GM19397 (cell line): ENCODE results near the gene SLC35E3.

Source experiments
- ATAC-seq: cut with Tn5 transposase; IDR thresholded peaks from one replicate; pipeline ENCODE4 v1.9.1; 2021; ENCODE audit warnings: mild to moderate bottlenecking, moderate library complexity; ENCODE audit not compliant: unreplicated experiment

The SLC35E3 gene

DNA sequence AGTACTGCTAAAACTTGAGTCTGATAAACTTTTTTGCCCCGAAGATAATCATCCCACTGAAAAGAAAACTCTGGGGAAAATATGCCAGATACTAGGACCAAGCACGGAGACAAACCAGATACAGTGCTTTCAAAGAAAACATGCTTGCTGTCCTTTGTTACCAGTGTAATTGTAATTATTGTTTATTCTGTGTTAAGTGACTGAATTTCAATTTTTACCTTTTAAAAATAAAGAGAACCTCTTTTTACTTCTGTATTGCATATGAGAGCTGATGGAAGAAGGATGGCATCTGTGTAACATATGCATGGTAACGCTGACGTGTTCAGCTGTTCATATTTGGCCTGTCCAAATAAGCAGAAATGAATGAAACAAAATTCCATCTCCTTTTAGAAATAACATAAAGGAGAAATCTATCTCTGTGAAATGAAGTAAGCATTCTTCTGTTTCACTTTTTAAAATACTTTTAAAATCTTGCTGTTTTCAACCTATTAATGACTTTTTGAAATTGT is 22.5 kb downstream of the SLC35E3 start:
- no peak for ATAC-seq

DNA sequence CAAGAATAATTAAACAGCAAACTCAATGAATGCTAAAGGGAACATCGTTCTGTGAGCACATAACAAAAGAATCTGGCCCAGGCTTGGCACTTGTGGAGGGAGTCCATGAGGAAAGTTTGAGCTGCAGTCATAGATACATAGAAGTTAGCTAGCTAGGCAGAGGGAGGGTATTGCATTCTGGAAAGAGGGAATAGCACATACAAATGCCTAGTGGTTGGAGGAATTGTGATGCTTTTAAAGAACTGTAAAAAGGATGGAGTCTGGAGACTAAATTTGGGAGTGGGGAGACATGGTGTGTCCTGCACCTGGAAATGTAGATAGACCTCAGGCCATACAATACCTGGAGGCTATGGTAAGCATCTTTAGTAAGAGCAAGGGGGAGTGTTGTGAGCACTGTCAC is 24.0 kb downstream of the SLC35E3 start:
- no peak for ATAC-seq

DNA sequence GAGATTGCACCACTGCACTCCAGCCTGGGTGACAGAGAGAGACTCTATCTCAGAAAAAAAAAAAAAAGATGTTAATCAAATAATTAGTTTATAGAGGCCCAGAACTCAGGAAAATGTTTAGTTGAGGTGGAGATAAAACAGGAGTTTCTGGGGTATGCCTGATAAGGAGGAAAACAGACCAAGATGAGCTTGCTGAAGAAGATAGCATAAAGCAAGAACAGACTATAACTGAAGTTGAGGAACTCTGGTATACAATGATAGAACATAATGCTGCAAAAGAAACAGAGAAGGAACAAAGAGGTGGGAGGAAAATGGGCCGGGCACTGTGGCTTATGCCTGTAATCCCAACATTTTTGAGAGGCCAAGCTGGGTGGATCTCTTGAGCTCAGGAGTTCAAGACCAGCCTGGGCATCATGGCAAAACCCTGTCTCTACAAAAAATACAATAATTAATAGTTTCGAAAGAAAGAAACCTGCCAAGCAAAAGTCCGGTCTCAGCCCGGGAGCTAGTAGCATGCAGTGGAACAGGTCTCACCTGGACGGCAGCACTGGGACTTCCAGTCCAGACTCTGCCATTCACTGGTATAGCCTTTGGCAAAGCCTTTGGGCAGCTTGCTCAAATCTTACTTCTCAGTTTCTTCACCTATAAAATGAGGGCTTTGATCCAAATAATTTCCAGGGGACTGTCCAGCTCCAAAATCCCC is 25.4 kb downstream of the SLC35E3 start:
- no peak for ATAC-seq

DNA sequence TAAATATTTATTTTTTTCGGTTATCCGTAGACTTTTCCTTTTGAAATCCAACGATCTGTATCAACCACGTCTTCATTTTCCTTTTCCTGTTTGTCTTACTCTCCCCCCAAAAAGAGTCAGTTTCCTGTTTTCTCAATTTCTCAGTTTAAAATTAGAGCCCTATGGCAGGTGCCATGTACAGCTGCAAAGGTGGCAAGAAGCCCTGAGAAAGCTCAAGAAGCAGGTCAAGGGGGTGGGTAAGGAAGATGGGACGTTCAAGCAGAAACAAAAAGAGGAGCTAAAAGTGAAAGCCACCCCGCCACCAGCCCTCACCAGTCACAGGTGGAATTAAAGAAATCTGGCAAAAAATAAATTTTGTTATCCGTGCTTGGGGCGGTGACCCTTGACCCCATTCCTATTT is 26.7 kb downstream of the SLC35E3 start:
- peak; percentile 70 for ATAC-seq

DNA sequence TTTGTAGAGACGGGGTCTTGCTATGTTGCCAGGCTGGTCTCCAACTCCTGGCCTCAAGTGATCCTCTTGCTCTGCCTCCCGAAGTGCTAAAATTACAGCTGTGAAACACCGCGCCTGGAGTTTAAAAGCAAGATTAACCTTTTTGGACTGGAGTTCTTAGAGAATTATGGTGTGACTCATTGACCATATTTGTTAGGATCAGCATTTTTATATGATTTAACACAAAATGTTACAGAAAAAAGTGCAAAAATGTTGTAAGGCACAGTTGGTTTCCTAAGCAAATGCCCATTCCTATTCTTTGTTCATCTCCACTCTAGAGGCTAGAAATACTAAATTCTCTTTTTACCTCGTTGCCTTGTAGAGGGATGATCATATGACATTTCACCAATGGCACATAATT is 27.6 kb downstream of the SLC35E3 start:
- ATAC-seq = no peak

DNA sequence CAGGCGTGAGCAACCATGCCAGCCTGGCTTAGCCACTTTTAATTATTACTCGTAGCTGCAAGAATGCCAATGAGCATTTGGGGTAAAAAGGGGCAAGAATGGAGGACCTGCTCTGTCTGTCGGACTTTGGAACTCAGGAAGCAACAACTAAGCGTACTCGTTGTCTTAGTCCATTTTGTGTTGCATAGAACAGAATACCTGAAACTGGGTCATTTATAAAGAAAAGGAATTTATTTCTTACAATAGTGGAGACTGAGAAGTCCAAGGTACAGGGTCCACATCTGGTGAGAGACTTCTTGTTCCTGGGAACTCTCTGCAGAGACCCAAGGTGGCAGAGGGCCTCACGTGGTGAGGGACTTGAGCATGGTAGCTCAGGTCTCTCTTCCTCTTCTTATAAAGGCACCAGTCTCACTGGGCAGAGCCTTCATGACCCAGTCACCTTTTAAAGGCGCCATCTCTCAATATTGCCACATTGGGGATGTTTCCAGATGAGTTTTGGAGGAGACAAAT is 29.2 kb downstream of the SLC35E3 start:
- ATAC-seq = no peak

DNA sequence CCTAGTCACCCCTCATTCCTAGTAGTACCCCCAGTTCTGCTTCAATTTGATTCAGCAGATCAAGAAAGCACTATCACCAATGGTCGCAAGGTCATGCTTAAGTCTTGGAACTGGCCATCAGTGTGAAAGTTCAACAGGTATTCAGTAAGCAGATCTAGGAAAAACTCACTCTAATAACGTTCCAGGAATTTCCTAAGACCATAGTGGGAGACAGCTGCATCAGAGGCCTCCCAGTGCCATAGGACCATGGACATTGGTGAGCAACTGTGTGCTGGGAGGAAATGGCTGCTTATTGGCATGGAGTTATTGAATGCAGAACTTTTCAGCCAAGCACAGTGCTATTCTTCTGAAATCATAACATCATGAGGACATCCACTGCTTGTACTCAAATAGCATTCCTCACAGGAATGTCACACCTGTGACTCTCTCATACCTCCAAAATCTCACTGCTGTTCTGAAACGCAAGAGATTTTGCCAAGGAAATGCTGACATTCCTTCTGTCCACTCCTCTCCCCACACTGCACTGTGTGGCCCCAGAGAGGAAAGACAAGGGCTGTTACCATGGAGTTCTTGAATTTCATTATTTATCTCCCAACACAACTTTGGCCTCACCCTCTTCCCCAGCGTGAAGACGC is 31.1 kb downstream of the SLC35E3 start:
- ATAC-seq = no peak

DNA sequence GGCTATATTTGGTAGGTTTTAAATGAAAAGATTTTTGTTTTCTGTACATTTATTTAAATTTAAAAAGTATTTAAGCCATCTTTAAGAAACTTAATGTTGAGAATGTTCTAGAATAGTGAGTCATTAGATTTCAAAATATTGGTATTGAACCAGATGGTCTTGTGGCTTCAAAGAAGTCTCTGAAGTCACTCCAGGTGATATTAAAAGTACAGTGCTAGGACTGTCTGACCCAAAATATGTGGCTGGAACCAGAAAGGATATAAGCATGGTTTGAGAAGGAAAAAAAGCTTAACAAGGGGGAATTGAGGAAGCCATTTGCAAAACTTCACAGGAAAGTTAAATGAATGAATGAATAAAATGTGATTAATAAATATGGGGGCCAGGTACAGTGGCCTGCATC is 33.3 kb downstream of the SLC35E3 start:
- no peak for ATAC-seq

DNA sequence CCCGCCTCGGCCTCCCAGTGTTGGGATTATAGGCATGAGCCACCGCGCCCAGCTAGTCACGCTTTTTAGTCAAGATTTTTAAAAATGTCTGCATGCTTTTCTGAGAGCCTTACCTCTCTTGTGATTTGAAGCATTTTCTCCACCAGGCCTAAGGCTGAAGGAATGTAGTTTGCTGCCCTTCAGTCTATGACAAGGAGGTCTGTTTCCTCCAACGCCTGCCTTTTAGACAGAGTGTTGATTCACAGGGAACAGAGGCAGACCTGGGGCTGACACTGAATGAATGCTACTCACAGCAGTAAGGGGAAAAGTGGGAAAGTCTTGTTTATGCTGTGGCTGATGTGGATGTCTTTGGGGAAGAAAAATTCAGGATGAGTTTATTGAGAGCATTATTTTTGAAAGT is 34.8 kb downstream of the SLC35E3 start:
- no peak for ATAC-seq

DNA sequence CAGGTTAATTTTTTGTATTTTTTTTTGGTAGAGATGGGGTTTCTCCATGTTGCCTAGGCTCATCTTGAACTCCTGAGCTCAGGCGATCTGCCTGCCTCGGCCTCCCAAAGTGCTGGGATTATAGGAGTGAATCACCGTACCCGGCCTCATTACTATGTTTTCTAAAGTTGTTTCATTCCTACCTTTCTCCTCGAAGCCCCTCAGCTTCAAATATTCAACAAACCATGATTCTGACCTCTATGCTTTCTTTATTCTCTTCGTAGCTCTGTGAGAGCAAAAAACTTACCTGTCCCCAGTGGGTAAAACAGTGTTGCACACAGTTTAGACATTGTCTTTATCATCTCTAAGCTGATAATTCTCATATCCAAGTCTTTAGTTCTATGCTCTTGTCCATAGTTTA is 35.8 kb downstream of the SLC35E3 start:
- ATAC-seq = no peak

DNA sequence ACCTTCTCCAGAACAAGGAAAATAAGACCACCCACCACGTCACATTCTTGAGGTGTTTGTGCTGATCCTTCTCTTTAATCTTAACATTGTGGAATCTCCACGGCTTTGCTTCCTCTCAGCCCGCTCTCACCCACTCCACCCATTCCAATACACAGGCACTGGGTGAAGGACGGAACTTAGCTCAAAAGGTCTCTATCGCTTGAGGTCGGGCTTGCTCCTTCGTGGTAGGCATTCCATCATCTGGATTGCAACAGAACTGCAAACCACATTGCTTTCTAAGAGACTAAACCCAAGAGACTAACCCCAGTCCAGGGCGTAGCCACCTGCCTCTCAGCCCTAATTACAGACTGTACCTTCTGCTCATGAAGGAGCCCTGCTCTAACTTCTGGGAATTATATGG is 38.0 kb downstream of the SLC35E3 start:
- no peak for ATAC-seq

DNA sequence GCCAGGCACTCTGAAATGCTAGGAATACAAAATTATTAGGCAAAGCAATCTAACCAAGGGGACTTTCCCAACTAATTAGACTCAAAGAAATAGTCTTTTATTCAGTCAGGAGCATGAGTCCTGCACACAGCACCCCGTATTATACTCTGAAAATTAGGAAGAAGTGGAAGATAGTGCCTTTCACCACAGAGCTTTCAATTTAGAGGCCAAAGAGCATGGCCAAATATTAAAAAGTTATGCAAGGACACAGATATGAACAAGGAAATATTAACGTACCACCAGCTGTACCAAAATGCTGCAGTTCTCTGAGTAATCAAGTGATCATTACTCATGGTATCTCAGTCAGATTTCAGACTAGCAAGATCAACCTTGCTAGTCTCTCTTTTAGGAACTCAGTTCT is 39.4 kb downstream of the SLC35E3 start:
- ATAC-seq = no peak

DNA sequence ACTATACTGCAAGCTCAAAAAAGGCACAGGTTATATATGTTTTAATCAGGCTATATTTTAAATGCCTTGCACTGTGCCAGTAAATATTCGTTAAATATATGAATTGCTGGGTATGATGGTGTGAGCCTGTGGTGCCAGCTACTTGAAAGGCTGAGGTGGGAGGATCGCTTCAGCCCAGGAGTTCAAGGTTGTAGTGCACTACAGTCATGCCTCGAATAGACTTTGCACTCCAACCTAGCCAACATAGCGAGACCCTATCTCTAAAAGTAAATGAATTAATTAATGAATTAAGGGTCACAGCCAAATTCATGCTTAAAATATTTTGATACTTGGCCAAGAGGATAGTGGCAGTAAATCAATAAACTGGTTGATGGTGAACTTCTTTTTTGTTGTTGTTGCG is 39.8 kb downstream of the SLC35E3 start:
- no peak for ATAC-seq

DNA sequence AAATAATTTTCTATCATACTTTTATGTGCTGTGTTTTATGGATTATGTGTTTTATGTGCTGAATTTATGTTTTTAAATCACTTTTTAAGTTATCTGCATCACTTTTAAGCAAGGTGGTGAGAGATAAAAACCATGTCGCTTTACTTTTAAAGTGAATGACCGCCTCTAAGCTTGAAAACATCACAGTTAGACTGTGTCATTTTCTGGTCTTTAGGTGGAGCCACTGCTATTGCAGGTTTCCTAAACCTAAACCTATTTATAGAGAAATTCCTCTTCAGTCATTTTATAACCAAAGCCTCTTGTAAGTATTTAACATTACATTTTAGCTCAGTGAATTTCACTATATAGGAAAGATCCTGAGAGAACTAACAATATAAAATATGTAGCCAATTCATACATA is 41.0 kb downstream of the SLC35E3 start:
- no peak for ATAC-seq

DNA sequence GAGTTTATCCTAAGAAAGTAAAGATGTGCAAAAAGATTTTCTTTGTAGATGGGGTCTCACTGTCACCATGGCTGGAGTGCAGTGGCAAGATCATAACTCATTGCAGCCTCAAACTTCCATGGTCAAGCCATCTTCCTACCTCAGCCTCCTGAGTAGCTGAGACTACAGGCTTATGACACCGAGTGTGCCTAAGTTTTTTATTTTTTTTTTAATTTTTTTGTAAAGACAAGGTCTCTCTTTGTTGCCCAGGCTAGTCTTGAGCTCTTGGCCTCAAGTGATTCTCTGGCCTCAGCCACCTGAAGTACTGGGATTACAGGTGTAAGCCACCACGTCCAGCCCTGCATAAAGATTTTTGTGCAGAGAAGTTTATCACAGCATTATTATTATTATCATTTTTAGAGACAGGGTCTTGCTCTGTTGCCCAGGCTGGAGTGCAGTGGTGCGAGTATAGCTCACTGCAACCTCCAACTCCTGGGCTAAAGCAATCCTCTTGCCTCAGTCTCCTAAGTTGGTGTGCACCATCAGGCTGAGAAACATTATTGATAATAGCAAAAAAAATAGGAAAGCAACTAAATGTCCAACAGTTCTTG is 42.7 kb downstream of the SLC35E3 start:
- ATAC-seq = no peak

DNA sequence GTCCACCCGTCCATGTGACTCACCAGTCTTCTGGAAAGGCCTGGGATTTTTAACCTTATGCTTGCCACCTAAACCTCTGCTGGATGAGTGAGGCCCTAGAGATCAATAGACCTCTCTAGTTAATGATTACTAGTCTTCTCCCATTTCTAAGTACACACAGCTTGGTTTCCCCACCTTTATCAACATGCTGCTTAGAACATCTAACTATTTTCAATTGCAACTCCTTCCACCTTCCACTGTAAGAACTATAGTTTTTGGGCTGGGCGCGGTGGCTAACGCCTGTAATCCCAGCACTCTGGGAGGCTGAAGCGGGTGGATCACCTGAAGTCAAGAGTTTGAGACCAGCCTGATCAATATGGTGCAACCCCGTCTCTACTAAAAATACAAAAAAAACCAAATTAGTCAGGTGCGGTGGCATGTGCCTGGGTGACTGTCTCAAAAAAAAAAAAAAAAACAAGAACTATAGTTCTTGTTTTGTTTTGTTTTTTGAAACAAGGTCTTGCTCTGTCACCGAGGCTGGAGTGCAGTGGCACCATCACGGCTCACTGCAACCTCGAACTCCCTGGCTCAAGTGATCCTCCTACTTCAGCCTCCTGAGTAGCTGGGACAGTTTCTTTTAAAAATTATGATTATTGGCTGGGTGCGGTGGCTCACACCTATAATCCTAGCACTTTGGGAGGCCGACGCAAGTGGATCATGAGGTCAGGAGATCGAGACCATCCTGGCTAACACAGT is 43.3 kb downstream of the SLC35E3 start:
- no peak for ATAC-seq

DNA sequence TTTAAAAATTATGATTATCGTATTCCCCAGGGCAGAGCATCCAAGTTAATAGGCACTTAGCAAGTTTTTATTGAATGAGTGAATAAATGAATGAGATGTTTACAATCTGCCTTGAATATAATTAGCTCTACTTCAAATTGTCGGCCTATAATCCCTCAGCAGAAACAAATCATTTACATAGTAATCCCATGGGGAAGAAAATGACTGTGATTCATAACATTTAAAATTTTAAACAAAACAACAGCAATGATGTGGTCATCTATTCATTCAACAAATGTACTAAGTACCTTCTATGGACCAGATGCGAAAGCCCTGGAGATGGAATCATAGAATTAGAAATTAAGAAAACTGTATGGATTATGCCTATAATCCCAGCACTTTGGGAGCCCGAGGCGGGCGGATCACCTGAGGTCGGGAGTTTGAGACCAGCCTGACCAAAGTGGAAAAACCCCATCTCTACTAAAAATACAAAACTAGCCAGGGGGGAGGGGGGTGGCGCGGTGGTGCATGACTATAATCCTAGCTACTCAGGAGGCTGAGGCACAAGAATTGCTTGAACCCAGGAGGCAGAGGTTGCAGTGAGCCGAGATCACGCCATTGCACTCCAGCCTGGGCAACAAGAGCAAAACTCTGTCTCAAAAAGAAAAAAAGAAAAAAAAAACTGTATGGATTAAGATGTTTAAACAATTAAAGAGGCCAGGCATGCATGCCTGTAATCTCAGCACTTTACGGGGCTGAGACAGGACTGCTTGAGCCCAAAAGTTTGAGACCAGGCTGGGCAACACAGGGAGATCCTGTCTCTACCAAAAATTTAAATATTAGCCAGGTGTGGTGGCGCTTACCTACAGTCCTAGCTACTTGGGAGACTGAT is 44.3 kb downstream of the SLC35E3 start:
- ATAC-seq = no peak

DNA sequence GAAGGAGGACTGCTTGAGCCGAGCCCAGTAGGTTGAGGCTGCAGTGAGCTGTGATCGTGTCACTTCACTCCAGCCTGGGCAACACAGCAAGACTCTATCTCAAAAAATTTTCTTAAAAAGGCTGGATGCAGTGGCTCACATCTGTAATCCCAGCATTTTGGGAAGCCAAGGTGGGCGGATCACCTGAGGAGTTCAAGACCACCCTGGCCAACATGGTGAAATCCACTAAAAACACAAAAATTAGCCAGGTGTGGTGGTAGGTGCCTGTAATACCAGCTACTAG is 44.9 kb downstream of the SLC35E3 start:
- ATAC-seq = no peak

DNA sequence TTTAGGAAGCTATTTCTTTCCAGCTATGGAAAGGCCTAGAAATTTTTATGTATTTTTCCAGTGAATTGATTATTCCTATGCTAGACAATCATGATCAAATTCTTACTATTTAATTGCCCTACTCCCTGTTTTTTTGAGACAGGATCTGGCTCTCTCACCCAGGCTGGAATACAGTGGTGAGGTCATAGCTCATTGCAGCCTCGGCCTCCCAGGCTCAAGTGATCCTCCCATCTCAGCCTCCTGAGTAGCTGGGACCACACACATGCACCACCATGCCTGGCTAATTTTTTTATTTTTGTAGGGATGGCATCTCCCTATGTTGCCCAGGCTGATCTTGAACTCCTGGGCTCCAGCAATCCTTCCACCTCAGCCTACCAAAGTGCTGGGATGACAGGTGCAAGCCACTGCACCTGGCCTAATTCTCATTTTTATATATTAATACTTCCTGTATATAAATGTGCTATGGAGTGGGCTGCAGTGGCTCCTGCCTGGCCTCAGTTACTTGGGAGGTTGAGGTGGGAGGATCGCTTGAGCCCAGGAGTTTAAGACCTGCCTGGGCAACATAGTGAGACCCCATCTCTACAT is 46.0 kb downstream of the SLC35E3 start:
- no peak for ATAC-seq

DNA sequence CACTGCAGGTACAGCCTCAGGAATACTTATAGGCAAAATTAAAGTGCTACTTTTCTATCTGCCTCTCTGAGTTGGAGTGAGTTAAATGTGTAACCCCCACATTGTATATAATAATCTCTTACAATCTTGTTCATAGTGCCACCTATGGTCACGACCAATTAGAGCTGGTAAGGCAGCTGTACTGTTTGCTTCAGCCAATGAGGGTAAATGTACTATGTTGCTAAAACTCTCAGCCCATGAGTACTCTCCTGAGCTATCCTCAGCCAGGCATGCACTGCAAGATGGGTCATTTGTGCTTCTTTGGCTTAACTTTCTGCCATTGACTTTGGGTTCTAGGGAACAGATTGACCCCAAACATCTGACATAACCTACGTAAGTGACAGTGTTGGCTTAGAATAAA is 47.0 kb downstream of the SLC35E3 start:
- ATAC-seq = peak; percentile 84
